Measurements from ENCODE around the gene CCDC136.

Gene CCDC136

DNA sequence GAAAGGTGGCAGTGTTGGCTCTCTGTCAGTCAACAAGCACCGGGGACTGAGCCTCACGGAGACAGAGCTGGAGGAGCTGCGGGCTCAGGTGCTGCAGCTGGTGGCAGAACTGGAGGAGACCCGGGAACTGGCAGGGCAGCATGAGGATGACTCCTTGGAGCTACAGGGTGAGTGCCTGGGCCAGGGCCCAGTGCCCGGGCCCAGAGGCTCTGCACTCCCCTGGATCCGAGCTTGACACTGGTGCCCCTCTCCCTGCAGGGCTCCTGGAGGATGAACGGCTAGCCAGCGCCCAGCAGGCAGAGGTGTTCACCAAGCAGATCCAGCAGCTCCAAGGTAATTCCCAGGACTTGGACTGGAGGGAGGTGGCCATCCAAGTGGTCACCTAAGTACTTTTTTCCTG lies 2.7 kb downstream of the CCDC136 start:
- no peak for DNase-seq (ENCODE audit: low read depth in 1 of 2, low spot score in 1 of 2)
- Histone ChIP-seq H3K4me3 (replicated peaks; ENCODE audit: insufficient read depth, low read length) (no peak overlapping the region), H3K27ac (replicated peaks) (no peak overlapping the region), H3K27me3 (ENCODE audit: insufficient read depth, poor library complexity, severe bottlenecking) (peaks cover 14% of the 10 kb centered on the region)
- TF ChIP-seq SPI1 (IDR thresholded peaks at IDR 0.05; ENCODE audit: borderline replicate concordance, low read depth): no peak
- TF ChIP-seq, protein P1, sequence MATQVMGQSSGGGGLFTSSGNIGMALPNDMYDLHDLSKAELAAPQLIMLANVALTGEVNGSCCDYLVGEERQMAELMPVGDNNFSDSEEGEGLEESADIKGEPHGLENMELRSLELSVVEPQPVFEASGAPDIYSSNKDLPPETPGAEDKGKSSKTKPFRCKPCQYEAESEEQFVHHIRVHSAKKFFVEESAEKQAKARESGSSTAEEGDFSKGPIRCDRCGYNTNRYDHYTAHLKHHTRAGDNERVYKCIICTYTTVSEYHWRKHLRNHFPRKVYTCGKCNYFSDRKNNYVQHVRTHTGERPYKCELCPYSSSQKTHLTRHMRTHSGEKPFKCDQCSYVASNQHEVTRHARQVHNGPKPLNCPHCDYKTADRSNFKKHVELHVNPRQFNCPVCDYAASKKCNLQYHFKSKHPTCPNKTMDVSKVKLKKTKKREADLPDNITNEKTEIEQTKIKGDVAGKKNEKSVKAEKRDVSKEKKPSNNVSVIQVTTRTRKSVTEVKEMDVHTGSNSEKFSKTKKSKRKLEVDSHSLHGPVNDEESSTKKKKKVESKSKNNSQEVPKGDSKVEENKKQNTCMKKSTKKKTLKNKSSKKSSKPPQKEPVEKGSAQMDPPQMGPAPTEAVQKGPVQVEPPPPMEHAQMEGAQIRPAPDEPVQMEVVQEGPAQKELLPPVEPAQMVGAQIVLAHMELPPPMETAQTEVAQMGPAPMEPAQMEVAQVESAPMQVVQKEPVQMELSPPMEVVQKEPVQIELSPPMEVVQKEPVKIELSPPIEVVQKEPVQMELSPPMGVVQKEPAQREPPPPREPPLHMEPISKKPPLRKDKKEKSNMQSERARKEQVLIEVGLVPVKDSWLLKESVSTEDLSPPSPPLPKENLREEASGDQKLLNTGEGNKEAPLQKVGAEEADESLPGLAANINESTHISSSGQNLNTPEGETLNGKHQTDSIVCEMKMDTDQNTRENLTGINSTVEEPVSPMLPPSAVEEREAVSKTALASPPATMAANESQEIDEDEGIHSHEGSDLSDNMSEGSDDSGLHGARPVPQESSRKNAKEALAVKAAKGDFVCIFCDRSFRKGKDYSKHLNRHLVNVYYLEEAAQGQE (IDR thresholded peaks at IDR 0.05; ENCODE audit: insufficient replicate concordance, low read depth): no peak
- TF ChIP-seq, protein P2, sequence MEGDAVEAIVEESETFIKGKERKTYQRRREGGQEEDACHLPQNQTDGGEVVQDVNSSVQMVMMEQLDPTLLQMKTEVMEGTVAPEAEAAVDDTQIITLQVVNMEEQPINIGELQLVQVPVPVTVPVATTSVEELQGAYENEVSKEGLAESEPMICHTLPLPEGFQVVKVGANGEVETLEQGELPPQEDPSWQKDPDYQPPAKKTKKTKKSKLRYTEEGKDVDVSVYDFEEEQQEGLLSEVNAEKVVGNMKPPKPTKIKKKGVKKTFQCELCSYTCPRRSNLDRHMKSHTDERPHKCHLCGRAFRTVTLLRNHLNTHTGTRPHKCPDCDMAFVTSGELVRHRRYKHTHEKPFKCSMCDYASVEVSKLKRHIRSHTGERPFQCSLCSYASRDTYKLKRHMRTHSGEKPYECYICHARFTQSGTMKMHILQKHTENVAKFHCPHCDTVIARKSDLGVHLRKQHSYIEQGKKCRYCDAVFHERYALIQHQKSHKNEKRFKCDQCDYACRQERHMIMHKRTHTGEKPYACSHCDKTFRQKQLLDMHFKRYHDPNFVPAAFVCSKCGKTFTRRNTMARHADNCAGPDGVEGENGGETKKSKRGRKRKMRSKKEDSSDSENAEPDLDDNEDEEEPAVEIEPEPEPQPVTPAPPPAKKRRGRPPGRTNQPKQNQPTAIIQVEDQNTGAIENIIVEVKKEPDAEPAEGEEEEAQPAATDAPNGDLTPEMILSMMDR (IDR thresholded peaks at IDR 0.05; ENCODE audit: insufficient read depth, low read length): no peak
- no peak for TF ChIP-seq GABPA (IDR thresholded peaks at IDR 0.05; ENCODE audit: low read depth)
- TF ChIP-seq POLR2AphosphoS5 (IDR thresholded peaks at IDR 0.05; ENCODE audit: low read depth): no peak

DNA sequence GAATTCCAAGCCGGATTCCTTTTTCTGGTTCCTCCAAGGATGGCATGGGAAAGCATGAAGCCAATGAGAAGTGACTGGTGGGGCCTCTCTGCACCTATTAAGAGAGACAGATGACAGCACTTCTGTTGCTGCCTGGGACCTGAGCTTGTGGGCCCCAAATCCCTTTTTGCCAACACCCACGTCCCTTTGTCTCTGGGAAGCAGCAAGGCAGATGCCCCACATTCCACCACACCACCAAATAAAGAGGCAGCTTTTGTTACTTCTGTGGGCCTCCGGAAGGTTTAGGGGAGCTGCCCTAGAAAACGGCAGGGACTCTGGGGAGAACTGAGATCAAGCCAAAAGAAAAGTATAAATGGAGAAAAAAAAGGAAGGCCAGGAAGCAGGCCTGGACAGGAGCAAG lies 3.4 kb downstream of the CCDC136 start:
- H3K27ac ChIP-seq (replicated peaks): no peak overlapping the region
- DNase-seq (ENCODE audit: low read depth in 1 of 2, low spot score in 1 of 2): no peak
- TF ChIP-seq, protein P1 (IDR thresholded peaks at IDR 0.05; ENCODE audit: insufficient replicate concordance, low read depth): no peak
- H3K4me3 ChIP-seq (replicated peaks; ENCODE audit: insufficient read depth, low read length): no peak overlapping the region
- H3K27me3 ChIP-seq (ENCODE audit: insufficient read depth, poor library complexity, severe bottlenecking): peaks cover 12% of the 10 kb centered on the region

DNA sequence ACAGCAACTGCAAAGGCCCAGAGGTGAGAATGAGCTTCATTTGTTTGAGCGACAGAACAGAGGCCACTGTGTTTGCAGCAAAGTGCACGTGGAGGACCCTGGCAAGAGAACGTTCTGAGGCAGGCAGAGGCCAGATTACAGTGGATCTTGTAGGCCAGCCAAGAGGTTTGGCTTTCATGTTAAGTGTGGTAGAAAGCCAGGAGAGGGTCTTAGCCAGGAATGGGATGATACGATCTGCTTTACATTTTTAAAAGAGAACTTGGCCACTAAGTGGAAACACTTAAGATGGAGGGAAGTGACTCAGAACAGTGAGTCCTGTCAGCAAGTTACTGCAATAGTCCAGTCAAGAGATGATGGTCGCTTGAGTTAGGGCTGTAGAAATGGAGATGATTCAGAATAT lies 4.6 kb downstream of the CCDC136 start:
- Histone ChIP-seq H3K27ac (replicated peaks) (no peak overlapping the region), H3K4me3 (replicated peaks; ENCODE audit: insufficient read depth, low read length) (no peak overlapping the region), H3K27me3 (ENCODE audit: insufficient read depth, poor library complexity, severe bottlenecking) (peaks cover 5% of the 10 kb centered on the region)
- DNase-seq (ENCODE audit: low read depth in 1 of 2, low spot score in 1 of 2): no peak
- TF ChIP-seq POLR2AphosphoS5 (IDR thresholded peaks at IDR 0.05; ENCODE audit: low read depth) (no peak), GABPA (IDR thresholded peaks at IDR 0.05; ENCODE audit: low read depth) (no peak), SPI1 (IDR thresholded peaks at IDR 0.05; ENCODE audit: borderline replicate concordance, low read depth) (no peak)
- TF ChIP-seq, protein P1 (IDR thresholded peaks at IDR 0.05; ENCODE audit: insufficient replicate concordance, low read depth): no peak

DNA sequence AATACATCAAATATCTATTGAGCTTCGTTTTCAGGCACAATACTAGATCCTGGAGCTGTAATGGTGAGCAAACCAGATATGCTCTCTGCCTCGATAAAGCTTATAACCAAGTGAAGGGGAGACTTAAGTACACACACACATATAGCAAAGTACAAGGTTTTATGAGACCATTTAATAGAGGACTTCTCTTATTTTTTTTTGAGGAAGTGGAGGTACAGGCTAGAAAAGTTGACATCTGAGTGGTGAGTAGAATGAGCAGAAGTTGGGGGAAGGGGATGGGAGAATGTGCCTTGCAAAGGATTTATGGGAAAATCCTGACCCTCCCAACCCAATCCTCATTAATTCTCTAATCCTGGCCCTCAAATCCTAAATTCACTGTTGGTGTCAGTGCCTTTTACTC lies 7.7 kb downstream of the CCDC136 start:
- no peak overlapping the region for H3K4me3 ChIP-seq (replicated peaks; ENCODE audit: insufficient read depth, low read length)
- TF ChIP-seq GABPA (IDR thresholded peaks at IDR 0.05; ENCODE audit: low read depth) (no peak), SPI1 (IDR thresholded peaks at IDR 0.05; ENCODE audit: borderline replicate concordance, low read depth) (peak; percentile 97)
- no peaks in the 10 kb centered on the region for H3K27me3 ChIP-seq (ENCODE audit: insufficient read depth, poor library complexity, severe bottlenecking)
- no peak overlapping the region for H3K27ac ChIP-seq (replicated peaks)
- DNase-seq (ENCODE audit: low read depth in 1 of 2, low spot score in 1 of 2): no peak

DNA sequence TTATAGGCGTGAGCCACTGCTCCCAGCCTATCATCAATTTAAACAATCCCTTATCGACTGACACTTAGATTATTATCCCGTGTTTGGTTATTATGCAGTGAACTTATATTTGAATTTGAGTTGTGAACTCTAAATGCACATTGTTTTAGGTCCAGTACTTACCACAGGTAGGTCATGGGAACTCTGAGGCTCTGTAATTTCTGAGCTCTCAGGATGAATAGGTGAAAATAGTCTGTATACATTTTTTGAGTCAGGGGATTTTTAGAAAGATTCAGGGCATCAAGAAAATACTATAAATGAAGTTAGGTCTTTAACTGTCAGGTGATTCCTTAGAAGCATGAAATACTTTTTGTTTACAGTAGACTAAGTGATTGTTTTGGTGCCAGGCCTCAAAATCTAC lies 8.8 kb downstream of the CCDC136 start:
- no peaks in the 10 kb centered on the region for H3K27me3 ChIP-seq (ENCODE audit: insufficient read depth, poor library complexity, severe bottlenecking)
- DNase-seq (ENCODE audit: low read depth in 1 of 2, low spot score in 1 of 2): no peak
- H3K4me3 ChIP-seq (replicated peaks; ENCODE audit: insufficient read depth, low read length): no peak overlapping the region
- TF ChIP-seq, protein P1 (IDR thresholded peaks at IDR 0.05; ENCODE audit: insufficient replicate concordance, low read depth): no peak
- H3K27ac ChIP-seq (replicated peaks): no peak overlapping the region

Measured in HL-60 (cell line).